ENCODE data around the gene LPGAT1. TPM values are rescaled to one million over a fixed set of nuclear protein-coding genes. Genes with fewer than 3 reads are reported as not detected.
A peak's percentile ranks its signal among the peaks of the same experiment; 100 is the strongest.

The LPGAT1 gene
- total RNA-seq, 1 experiment from 2014 or later = 50.6 TPM

DNA sequence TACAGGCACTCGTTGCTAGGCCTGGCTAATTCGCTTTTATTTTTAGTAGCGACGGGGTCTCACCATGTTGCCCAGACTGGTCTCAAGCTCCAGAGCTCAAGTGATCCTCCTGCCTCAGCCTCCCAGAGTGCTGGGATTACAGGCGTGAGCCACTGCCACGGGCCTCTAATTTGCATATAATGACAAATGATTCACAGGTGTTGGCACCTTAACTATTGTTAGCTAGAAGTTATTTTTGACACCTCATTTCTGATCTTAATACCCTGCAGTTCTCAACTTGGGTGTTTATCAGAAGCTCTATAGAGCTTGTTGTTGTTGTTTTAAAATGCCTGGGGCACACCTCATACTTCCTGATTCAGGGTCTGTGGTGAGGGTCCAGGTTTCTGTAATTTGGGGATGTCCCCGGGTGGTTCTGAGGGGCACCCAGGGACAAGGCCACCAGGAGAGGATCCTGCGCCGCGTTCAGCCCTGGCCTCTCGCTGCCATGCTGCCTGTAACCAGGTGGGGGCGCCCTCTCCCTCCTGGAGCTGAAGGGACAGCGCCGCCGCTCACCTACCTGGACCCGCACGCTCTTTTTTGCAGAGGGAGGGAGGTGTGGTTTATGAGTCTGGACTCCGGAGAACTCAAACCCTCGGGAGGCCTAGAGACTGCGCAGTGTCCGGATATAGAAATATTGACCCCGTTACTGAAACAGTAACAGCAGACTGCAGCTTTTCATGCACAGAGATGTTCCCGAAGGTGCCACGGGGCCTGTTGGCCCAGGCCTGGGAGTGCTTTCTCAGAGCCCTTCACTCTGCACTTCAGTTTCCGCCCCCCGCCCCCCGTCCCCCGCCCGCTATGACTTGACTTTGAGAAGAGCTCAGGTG, 132.2 kb downstream of the LPGAT1 start (continued):
- no peak for TF ChIP-seq ZBTB33 (IDR thresholded peaks at IDR 0.05; ENCODE audit: extremely low read depth, insufficient replicate concordance, low read length)
- TF ChIP-seq EZH2phosphoT487 (IDR thresholded peaks at IDR 0.05; ENCODE audit: borderline replicate concordance) = no peak
- TF ChIP-seq SP1 (IDR thresholded peaks at IDR 0.05; ENCODE audit: low read depth) = no peak
- no peak for TF ChIP-seq SRF (IDR thresholded peaks at IDR 0.05; ENCODE audit: low read depth)
- TF ChIP-seq YY1 (IDR thresholded peaks at IDR 0.05; ENCODE audit: extremely low read depth, insufficient replicate concordance, low read depth, low read length) = peak; percentile 57
- TF ChIP-seq JUND (IDR thresholded peaks at IDR 0.05) = no peak
- TF ChIP-seq RAD21 (IDR thresholded peaks at IDR 0.05; ENCODE audit: low read depth) = peak; percentile 99
- TF ChIP-seq CEBPB (IDR thresholded peaks at IDR 0.05; ENCODE audit: low read depth) = no peak
- no peak for TF ChIP-seq ATF3 (IDR thresholded peaks at IDR 0.05)
- no peak for TF ChIP-seq ZFX (IDR thresholded peaks at IDR 0.05)
- TF ChIP-seq ELF1 (IDR thresholded peaks at IDR 0.05; ENCODE audit: borderline replicate concordance, low read depth) = no peak

- no peak for ATAC-seq
- no peak overlapping the region for H2AFZ ChIP-seq (ENCODE audit: low read depth, low read length, poor library complexity, severe bottlenecking)
- H3K9me3 ChIP-seq (ENCODE audit: control insufficient read depth in 1 of 2, insufficient read depth in 1 of 2, low read depth in 1 of 2, low read length in 2 of 2) = no peaks in the 10 kb centered on the region
- DNase-seq (ENCODE audit: low read depth, low spot score) = no peak
- no peak overlapping the region for H3K27ac ChIP-seq (ENCODE audit: low read depth, low read length)
- BruUV-seq (replicated peaks) = no TSS peak
- no peaks in the 10 kb centered on the region for H3K9me2 ChIP-seq (ENCODE audit: insufficient read depth)
- ChIA-PET CTCF (interaction anchor here (1.0 to 3.5 kb wide), 5 partner anchors 16 to 759 kb away, joined by 4 to 42 read pairs (median 18); partner anchors contain the start of genes DTL and INTS7), POLR2A (no interaction called here), RAD21 (ENCODE audit: low non-redundant PET in 1 of 2, low total read pairs in 2 of 2, uncharacterized antibody in 2 of 2, unreplicated experiment in 2 of 2) (interaction anchor here in 1 of 2 experiments (1.5 kb wide), 1 partner anchor 17 kb away, joined by 3 read pairs; no protein-coding TSS in a partner anchor)
- H3K4me1 ChIP-seq (ENCODE audit: control insufficient read depth in 1 of 2, insufficient read depth in 2 of 2, low read length in 2 of 2) = peaks cover 0 to 12% of the 10 kb centered on the region in 2 experiments; a peak in 2 of 4 replicates
- intact Hi-C loops (cut with micrococcal nuclease) = loop anchor here (5.0 kb wide), 2 partner anchors 130 to 760 kb away; no protein-coding TSS in a partner anchor
- no peak overlapping the region for H3K4me2 ChIP-seq (ENCODE audit: low read length)
- no peak overlapping the region for H3K4me3 ChIP-seq (replicated peaks in 1 of 2; ENCODE audit: low read depth in 1 of 2, low read length in 2 of 2)
- no peaks in the 10 kb centered on the region for H3K36me3 ChIP-seq (ENCODE audit: control insufficient read depth in 1 of 2, insufficient read depth in 2 of 2, low read length in 2 of 2)
- no peaks in the 10 kb centered on the region for H3K79me2 ChIP-seq (ENCODE audit: insufficient read depth, low read length)
- H3K9ac ChIP-seq (ENCODE audit: low read length) = no peak overlapping the region
- H4K20me1 ChIP-seq (ENCODE audit: insufficient read depth) = no peaks in the 10 kb centered on the region
- H3K27me3 ChIP-seq (ENCODE audit: insufficient read depth, low read length) = no peaks in the 10 kb centered on the region
- TF ChIP-seq CEBPB (IDR thresholded peaks at IDR 0.05; ENCODE audit: low read depth) (no peak), YY1 (IDR thresholded peaks at IDR 0.05; ENCODE audit: extremely low read depth, insufficient replicate concordance, low read depth, low read length) (no peak), SRF (IDR thresholded peaks at IDR 0.05; ENCODE audit: low read depth) (no peak), ATF3 (IDR thresholded peaks at IDR 0.05) (no peak), SIN3A (IDR thresholded peaks at IDR 0.05; ENCODE audit: low read depth) (no peak), POLR2A (IDR thresholded peaks at IDR 0.05; ENCODE audit: borderline replicate concordance, extremely low read depth, insufficient read depth, insufficient read length) (no peak)
- TF ChIP-seq, protein P1, sequence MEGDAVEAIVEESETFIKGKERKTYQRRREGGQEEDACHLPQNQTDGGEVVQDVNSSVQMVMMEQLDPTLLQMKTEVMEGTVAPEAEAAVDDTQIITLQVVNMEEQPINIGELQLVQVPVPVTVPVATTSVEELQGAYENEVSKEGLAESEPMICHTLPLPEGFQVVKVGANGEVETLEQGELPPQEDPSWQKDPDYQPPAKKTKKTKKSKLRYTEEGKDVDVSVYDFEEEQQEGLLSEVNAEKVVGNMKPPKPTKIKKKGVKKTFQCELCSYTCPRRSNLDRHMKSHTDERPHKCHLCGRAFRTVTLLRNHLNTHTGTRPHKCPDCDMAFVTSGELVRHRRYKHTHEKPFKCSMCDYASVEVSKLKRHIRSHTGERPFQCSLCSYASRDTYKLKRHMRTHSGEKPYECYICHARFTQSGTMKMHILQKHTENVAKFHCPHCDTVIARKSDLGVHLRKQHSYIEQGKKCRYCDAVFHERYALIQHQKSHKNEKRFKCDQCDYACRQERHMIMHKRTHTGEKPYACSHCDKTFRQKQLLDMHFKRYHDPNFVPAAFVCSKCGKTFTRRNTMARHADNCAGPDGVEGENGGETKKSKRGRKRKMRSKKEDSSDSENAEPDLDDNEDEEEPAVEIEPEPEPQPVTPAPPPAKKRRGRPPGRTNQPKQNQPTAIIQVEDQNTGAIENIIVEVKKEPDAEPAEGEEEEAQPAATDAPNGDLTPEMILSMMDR (IDR thresholded peaks at IDR 0.05 in 2 of 3, conservative IDR thresholded peaks at IDR 0.05 in 1 of 3; ENCODE audit: borderline replicate concordance in 1 of 3, insufficient read depth in 1 of 3, low read depth in 2 of 3, low read length in 2 of 3) = no peak
- TF ChIP-seq, protein P2, sequence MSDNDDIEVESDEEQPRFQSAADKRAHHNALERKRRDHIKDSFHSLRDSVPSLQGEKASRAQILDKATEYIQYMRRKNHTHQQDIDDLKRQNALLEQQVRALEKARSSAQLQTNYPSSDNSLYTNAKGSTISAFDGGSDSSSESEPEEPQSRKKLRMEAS (IDR thresholded peaks at IDR 0.05) = no peak
Measured at GRCh38 chr1:211697356-211697755, 133.2 kb downstream of the LPGAT1 start.

Measured in HCT116 (cell line).